Epithelial cell of esophagus (primary cell): ENCODE data around the gene ZXDC.

Experiments
- DNase-seq: peaks from one replicate; pipeline ENCODE4 v3.0.0; 2010; ENCODE audit warnings: low read depth
- H3K4me3 ChIP-seq: 2 replicates; pipeline ENCODE4 v1.5.1; 2011; ENCODE audit warnings: mild to moderate bottlenecking, low read length, control low read depth
- CTCF ChIP-seq: IDR thresholded peaks from 2 replicates; pipeline ENCODE4 v1.5.1; 2011; ENCODE audit warnings: low read depth, mild to moderate bottlenecking, low read length, control low read depth, inconsistent platforms; ENCODE audit not compliant: insufficient read depth; ENCODE audit errors: missing control alignments

The ZXDC gene

GRCh38 chr3:126390751-126391150 is 84.9 kb downstream of the ZXDC start:
- DNase-seq: no peak
- no peak for TF ChIP-seq CTCF
- H3K4me3 ChIP-seq: no peak overlapping the region

DNA sequence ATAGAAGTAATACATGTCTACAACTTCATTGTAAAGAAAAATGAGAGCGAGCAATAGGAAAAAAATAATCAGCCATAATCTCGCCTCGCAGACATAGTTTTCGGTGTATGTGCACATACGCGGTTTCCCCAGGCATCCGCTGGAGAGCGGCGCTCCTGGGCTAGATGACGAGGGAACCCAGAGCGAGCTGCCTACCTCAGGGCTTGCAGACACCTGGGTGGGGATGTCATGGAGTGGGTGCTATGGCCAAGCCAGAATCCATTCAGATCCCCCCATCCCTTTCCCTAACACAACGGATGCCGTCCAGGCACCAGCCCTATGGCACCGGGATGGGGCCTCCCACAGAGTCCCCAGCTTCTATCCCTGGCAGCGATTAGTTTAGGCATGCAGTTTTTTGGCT is 85.5 kb downstream of the ZXDC start:
- no peak for TF ChIP-seq CTCF
- H3K4me3 ChIP-seq: no peak overlapping the region
- DNase-seq: no peak

DNA sequence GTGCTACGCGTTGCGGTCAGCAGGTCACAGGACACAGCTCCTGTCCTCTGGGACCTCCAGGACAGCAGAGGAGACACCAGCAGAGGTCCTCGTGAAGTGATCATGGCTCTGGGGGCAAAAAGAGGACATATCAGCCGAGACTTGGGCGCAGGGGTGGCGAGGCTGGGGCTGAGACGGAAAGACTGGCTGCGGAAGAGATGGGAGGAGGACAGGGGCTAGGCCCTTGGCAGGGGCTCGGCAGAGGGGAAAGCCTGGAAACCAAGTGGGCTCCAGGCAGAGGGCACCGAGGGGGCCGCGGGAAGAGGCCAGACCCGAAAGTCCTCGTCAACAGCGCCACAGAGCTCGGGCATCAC is 85.9 kb downstream of the ZXDC start:
- no peak for TF ChIP-seq CTCF
- no peak for DNase-seq
- H3K4me3 ChIP-seq: no peak overlapping the region

GRCh38 chr3:126389112-126389793 is 86.4 kb downstream of the ZXDC start:
- H3K4me3 ChIP-seq: peak overlapping the region; percentile 43
- DNase-seq: peak; percentile 77
- peak; percentile 53 for TF ChIP-seq CTCF
